HG02852 (cell line): ENCODE data around the gene MAP1LC3C.

Experiments used
- ATAC-seq: cut with Tn5 transposase; IDR thresholded peaks from one replicate; pipeline ENCODE4 v1.9.1; 2021; ENCODE audit warnings: mild to moderate bottlenecking, moderate library complexity; ENCODE audit not compliant: unreplicated experiment

Gene MAP1LC3C

DNA sequence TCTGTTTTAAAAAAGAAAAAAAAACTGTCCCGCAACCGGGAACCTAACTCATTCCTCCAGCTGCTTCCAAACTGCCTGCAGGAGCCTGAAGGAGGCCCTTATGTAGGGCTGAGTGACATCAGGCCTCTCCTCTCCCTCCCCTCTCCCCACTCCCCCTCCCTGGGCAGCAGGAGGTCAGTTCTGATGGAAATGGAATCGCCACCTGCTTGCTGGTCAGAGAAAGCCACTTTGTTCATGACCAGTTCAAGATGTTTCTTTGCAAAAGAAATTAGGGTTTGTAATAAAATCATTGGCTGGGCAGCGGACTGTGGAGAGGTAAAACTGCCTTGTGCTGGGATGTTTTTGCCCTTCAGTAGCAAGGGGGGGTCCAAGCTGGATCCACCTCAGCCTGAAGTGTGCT, at the start of gene MAP1LC3C:
Gene MAP1LC3C (minus strand): TSS at position 73 of the 400 bp plus-strand sequence. CDS start 90 bp downstream, outside the sequence.
- no peak for ATAC-seq

DNA sequence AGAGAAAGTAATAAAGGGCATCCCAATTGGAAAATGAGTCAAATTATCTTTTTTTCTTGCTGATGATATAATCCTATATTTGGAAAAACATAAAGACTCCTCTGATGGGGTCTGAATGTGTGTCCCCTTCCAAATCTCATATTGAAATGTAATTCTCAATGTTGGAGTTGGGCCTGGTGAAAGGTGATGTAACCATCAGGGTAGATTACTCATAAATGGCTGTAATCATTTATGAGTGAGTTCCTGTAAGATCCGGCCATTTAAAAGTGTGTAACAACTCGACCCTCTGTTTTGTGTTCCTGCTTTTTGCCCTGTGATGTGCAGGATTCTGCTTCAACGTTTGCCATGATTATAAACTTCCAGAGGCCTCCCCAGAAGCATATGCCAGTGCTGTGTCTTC, 44.3 kb upstream of the MAP1LC3C start:
- no peak for ATAC-seq

DNA sequence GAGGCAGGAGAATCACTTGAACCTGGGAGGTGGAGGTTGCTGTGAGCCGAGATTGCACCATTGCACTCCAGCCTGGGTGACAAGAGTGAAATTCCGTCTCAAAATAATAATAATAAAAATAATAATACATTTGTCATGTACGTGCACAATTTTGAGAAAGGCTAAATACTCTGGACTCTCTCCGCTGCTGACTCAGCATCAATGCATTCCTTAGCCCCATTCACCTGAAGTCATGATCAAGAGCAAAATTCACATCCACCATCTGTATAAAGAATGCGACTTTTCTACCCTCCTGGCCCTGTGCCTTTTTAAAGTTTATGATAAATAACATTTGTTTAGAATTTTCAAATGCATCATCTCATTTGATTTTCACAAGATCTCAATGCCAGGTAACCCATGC, 35.5 kb upstream of the MAP1LC3C start:
- no peak for ATAC-seq

DNA sequence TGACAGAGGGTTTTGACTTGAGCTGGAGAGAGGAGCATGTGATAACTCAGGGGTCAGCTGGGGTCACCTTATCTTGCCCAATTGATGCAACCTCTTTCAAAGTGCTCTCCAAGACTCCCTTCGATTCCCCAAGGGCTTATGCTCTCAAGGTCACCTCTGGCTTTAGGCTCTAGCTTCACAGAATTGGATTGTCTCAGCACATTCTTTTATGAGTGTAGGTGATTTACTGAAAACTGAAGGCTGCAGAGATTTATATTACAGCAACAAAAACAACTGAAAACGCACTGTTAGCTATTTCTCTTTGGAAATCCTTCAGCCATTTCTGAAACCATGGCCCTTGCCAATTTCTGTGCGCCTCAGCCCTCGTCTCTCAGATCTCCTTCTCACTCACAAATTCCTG, 34.5 kb upstream of the MAP1LC3C start:
- ATAC-seq, result no peak

DNA sequence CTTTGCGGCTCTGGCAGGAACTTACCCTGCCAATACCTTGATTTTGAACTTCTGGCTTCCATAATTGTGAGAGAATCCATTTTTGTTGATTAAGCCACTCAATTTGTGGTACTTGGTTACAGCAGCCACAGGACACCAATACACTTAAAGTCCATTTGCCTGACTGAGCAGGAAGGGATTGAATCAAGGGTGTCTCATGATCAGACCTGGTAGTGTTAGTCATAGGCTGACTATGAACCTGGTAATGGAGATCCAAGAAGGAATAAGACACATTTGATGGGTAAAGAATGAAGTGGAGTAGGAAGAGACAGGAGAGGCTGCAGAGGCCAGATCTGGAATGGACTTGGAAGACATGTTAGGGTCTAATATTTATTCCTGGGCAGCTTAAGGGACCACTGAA, 31.2 kb upstream of the MAP1LC3C start:
- no peak for ATAC-seq

DNA sequence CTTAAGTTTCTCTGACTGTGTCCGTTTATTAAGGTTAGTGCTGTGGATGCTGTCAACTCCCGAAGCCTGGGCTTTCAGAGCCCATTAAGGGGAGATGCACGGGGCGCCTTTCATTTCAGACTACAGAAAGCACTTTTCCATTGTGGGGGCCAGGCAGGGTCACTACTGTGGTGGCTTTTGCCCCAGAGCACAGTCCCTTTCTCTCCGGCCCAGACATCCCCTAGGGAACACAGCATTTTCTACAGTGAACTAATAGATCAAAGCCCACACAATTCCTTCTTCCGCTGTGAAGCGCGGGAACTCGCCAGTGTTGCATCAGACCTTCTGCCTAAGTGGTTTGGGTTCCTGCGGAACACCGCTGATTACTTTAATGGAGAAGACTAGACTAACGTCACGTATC, 26.8 kb upstream of the MAP1LC3C start:
- ATAC-seq, result no peak

DNA sequence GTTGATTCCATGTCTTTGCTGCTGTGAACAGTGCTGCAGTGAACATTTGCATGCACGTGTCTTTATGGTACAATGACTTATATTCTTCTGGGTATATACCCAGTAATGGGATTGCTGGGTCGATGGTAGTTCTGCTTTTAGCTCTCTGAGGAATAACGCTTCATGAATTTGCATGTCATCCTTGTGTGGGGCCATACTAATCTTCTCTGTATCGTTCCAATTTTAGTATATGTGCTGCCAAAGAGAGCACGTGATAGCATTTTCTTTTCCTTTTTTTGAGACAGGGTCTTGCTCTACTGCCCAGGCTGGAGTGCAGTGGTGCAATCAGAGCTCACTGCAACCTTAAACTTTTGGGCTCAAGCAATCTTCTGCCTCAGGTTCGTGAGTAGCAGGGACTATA, 24.9 kb upstream of the MAP1LC3C start:
- no peak for ATAC-seq

DNA sequence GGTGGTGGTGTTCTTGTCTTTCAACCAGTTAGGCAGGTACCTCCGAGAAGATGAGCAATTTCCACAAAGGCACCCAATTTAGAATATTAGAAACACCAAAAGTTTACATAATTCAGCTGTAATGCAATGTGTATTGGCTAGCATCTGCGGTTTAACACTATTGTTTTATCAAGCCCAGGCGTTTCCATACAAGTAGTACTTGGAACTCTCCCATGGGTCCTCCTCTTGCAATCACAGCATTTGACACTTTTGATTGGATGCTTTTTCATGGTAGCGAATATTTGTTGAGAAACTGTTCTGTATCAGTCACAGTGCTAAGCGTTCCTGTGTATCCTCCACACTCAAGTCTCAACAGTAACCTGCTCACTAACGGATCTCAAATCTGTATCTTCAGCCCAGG, 20.1 kb upstream of the MAP1LC3C start:
- ATAC-seq, result no peak

DNA sequence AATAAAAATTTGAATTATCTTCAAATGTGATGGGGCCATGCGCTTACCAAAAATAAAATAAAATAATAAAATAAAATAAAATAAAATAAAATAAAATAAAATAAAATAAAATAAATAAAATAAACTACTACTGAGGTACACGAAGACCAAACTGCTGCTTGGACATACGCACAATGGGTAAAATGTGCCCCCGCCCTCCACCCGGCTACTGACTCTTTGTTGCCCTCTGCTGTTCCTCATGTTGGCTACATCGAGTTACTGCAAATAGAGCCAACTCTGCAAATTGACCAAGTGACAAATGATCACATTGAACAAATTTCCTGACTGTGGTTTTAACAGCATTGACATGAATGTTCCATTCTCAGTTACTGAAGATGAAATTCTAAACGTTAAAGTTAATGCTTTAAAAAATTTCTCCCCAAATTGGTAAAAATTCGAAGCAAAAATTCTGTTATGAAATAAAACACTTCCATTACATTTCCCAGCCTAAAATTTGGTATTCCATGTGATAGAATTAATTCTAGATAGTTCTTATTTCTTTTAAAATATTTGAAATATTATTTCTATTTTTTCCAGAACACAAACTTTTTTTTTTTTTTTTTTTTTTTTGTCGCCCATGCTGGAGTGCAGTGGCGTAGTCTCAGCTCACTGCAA, 18.8 kb upstream of the MAP1LC3C start:
- peak; percentile 83 for ATAC-seq

DNA sequence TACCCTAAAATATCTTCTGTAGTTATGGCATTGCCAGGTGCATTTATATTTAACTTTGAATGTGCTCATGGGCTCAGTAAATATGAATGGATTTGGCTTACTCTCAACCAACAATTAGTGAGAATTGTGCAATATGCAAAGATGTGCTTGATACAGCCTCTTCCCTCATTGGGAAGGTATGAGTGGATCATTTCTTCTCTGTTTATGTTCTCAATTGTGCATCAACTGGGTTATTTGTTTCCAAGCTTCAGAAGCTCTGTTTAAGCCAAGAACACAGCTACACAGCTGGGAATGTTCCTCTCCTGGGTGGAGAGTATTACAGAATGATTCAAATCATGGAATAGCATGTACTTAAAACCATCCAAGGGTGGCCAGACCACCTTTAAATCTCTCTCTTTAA, 17.6 kb upstream of the MAP1LC3C start:
- no peak for ATAC-seq

DNA sequence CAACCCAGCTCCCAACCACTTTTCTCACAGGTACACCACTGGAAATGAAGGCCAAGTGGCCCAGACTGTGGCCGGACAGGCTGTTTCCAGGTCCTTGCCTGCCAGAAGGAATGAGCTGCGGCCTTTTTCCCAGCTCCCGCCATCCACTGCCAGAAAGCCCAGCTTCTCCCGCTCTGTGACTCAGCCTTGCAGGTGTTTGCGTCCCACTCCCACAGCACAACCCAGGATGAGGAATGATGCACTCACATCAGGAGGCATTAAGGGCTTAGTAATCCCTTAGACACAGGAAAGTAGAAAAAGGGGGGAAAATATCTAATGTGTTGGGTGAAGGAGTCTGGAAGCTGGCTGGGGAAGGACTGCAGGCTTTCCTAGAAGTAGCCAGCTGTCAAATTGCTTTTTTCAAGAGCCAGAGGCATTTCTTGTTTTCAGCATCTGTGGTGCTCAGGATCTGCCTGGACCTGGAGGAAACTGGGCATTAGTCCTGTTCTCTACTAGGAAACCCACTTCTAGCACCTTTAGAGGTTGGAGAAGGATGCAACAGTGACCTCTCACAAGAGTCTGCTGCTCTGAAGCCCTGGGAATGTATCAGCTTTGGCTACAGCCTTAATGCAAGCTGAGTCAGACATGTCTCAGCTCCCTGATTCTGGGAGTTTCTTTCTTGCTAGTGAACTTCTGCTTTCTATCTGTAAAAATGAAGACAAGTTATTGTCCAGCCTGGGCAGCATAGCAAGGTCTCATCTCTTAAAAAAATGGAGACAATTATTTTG, 13.2 kb upstream of the MAP1LC3C start:
- ATAC-seq, result no peak

DNA sequence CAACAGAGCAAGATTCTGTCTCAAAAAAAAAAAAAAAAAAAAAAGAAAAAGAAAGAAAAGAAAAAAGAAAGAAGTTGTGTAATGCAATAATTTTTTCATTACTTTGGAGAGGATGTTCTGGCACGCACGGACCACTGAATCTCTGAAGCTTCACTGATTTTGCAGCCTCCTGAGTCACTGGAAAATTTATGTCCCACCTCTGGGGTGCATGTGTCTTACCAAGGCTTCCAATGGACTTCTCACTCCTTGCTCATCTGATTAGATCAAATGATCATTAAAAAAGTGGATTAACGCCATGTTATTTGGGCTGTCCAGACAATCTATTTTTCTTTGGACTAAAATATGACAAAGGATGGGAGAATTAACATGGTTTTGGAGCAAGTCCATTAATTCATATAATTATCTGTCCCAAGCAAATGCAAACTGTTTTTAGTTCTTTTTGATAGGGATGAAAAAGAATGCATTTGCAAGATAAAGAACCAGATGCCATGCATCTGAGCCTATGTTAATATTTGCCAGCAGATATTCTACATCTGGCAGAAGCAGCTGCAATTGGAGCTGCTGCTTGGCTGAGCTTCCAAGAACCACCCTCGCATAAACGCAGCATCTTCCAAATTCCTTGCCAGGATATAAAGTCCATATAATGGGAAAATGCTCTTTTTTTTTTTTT, 10.1 kb upstream of the MAP1LC3C start:
- ATAC-seq, result no peak

DNA sequence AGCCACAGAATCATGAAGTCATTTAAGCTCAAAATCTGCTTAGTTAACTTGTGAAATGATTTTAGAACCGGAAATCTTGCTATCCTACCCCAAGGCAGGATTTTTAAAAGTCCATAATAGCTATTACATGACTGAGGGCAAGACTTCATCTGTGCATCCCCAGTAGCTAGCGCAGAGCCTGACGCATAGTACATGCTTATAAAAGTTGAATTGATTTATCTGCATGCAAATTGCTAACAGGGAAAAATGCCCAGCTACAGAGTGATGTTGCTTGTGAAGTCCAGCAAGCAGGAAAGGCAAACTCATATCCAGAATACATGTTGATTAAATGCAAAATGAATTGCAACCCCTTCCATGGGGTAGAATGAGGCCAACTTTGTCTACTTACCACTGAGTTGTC, 8.1 kb upstream of the MAP1LC3C start:
- ATAC-seq, result no peak

DNA sequence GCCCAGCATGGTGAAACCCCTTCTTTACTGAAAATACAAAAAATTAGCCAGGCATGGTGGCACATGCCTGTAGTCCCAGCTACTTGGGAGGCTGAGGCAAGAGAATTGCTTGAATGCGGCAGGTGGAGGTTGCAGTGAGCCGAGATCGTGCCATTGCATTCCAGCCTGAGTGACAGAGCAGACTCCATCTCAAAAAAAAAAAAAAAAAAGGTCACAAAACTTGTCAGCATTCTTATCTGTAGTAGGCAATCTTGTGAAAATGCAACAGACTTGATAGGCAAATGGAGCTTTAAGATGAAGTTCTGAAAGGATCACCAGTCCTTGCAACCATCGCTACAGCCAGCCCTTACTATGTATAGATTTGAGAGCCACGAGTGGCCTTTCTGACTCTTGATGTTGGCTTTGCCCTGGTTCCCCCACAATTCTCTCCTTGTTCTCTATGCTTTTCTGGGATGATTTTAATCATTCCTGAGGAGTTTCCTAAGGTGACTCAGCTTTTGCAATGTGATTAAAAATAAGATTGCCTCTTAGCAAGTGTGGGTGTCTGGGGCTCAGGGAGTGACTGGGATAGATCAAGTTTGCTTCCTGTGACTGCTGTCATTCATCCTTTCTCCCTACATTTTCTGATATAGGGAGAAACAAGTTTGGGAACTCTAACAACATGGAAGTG, 7.1 kb upstream of the MAP1LC3C start:
- ATAC-seq, result no peak

DNA sequence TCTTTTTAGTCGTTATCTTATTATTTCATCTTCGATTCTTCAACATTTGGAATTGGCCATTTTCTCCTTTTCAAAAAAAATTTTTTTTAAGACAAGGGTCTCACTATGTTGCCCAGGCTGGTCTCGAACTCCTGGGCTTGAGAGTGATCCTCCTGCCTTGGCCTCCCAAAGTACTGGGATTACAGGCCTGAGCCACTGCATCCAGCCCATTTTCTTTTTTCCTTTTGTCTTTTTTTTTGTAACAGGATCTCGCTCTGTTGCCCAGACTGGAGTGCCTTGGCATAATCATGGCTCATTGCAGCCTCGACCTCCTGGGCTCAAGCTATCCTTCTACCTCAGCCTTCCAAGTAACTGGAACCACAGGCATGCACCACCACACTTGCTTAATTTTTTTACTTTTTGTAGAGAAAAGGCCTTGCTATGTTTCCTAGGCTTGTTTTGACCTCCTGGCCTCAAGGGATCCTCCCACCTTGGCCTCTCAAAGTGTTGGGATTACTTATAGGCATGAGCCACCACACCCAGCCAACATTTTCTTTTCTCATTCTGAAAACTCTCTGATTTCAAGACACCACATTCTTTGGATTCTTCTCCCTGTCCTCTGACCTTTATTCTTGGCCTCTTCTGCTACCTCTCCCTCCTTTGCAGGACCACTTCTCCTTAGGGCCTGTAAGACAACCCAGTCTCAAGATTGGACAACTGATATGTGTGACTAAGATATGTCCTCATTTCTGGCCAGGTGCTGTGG, 6.0 kb upstream of the MAP1LC3C start:
- ATAC-seq, result no peak

DNA sequence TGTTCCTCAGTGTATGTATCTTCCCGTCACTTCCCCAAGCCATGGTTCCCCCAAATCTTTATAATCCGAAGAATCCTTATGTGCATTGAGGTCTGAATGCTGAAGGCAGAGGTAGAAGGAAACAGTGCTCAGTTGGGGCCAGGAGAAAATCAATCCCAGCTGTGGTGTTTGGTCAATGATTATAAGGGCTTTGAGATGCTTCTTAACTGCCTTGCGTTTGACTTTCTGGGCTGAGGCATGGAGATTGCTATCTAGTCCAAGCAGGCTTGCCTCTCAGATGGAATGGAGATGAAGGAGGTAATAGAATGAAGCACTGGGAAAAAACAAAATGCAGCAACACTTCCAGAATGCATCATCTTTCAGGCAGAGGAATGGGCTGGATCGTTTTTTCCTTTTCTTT, 3.6 kb upstream of the MAP1LC3C start:
- ATAC-seq, result no peak

DNA sequence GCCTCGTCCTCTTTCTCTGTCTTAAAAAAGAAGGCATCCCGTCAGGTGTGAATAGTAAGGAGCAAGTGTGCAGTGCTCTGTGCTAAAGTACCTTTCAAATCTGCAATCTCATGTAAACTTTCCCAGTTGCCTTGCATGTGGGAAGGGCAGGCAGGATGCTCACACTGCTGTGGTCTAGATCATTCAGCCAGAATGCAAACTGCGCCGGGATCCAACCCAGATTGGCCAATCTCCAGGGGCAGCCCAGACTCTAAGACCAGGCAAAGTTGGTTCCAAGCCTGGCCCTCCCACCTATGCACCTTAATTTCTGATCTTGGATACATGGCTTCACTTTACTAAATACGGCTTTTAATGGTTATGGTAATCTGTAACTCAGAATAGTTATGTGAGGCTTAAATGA, 3.2 kb upstream of the MAP1LC3C start:
- no peak for ATAC-seq

DNA sequence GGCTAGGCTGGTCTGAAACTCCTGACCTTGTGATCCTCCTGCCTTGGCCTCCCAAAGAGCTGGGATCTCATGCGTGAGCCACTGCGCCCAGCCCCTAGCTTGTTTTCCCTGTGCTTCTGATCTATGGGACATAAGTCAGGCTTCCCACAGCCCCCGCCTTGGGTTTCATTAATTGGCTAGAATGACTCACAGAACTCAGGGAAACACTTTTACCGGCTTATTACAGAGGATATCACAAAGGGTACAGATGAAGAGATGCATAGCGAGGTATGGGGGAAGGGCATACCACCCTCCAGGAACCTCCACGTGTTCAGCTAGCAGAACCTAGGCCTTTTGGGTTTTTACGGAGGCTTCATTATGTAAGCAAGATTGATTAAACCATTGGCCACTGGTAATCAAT, 1.5 kb upstream of the MAP1LC3C start:
- ATAC-seq, result no peak

DNA sequence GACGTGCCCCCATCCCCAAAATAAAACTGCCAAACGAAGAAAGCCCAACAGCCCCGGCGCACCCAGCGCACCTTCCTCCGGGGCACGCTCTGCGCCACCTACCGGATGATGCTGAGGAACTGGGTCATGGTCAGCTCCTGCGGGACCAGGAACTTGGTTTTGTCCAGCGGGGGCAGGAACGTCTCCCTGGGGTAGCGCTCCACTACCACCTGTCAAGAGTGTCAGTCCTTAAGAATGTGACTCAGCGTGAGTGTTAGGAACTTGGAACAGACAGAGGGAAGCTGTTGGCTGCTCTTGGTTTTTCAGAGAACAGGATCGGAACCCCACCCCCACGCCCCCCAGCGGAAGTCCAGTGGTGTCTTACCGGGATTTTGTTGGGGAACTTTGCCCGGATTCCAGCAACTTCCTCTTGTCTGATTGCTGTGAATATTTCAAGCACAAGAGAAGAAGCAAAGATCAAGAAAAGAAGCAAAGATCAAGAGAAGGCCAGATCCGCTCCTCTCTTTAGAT, 431 bp downstream of the MAP1LC3C start:
- peak; percentile 83 for ATAC-seq

DNA sequence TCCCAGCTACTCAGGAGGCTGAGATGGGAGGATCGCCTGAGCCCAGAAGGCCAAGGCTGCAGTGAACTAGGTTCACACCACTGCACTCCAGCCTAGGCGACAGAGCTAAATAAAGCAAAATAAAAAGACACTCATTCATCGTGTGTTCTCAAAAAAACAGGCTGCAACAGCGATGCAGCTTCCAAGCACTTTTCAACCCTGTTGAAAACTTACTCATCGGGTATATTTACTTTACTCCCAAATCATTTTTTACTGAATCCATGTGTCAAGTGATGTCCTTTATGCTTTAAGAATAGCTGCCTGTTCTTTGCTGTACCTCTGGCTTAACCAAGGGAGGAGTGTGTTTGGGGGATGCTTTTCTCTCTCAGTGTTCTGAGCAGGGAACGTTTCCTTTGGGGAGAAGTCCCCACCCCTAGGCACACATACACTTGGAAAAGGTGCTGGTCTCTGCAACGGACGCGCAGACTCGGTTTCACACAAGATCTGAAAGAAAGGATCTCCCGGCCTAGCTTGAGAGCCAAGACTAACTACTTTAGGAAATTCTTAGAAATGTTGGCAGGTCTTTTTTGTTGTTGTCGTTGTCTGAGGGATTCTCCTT, 1.4 kb downstream of the MAP1LC3C start:
- no peak for ATAC-seq
